Omental fat pad (tissue), 4 donors: ENCODE results near the gene TSHR. TPM values are rescaled to one million over a fixed set of nuclear protein-coding genes. Genes with fewer than 3 reads are reported as not detected.

Experiments used
- ATAC-seq: fragments of 150-250 bp; one replicate; pipeline ENCODE4 v1.9.1; 2016; ENCODE audit warnings: mild to moderate bottlenecking, moderate library complexity; ENCODE audit not compliant: low FRiP score
- DNase-seq: peaks from one replicate; pipeline ENCODE4 v3.0.0-alpha.2; 2019; ENCODE audit warnings: low spot score
- total RNA-seq, 4 donors: library from RNA; depleted of rRNA; stranded (reverse); fragments of >200 nt; gene quantifications; one replicate each; pipeline ENCODE4 v1.1.0, GENCODE V29; 2016
- TF ChIP-seq, protein P1 (sequence below), 3 donors: fragments of 450-650 bp; IDR thresholded peaks; one replicate each; pipeline ENCODE4 v1.5.1; 2016 to 2017; ENCODE audit warnings: antibody characterized with exemption in 3 of 3, mild to moderate bottlenecking in 3 of 3, moderate library complexity in 2 of 3

The TSHR gene
- total RNA-seq, 4 donors from 2014 or later: 0.36 to 0.79 (median 0.74) TPM; not detected in 1

DNA sequence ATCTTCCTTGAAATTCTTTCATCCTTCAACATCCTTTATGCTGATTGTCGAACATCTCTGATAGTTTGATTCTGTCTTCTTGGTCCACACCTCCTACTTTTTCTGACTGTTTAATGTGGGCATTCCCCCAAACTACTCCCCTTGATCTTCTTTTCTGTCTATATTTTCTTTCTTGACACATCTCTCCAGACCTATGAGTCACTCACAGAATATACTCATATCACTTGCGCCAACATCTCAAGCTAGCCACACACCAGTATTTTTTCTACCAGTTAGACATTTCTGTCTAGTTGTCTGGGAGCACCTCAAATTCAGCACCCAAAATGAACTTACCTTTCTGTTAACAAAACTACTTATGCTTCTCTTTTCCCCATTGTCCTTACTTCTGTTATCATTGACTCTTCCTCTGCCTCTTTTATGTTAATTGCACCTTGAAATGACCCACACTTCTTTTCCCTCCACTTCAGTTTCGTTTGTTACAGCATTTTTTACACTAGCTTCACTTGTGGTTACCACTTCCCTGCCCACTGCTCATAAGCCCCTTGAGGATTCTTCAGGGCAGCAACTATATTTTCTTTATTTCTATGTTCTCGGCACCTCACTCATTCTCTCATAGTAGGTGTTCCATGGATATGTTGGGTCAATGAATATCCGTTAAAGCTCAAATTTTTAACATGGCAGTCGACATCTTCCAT, 33.5 kb downstream of the TSHR start:
- DNase-seq: no peak
- TF ChIP-seq, protein P1, sequence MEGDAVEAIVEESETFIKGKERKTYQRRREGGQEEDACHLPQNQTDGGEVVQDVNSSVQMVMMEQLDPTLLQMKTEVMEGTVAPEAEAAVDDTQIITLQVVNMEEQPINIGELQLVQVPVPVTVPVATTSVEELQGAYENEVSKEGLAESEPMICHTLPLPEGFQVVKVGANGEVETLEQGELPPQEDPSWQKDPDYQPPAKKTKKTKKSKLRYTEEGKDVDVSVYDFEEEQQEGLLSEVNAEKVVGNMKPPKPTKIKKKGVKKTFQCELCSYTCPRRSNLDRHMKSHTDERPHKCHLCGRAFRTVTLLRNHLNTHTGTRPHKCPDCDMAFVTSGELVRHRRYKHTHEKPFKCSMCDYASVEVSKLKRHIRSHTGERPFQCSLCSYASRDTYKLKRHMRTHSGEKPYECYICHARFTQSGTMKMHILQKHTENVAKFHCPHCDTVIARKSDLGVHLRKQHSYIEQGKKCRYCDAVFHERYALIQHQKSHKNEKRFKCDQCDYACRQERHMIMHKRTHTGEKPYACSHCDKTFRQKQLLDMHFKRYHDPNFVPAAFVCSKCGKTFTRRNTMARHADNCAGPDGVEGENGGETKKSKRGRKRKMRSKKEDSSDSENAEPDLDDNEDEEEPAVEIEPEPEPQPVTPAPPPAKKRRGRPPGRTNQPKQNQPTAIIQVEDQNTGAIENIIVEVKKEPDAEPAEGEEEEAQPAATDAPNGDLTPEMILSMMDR (IDR thresholded peaks at IDR 0.05): no peak
- no peak for ATAC-seq

DNA sequence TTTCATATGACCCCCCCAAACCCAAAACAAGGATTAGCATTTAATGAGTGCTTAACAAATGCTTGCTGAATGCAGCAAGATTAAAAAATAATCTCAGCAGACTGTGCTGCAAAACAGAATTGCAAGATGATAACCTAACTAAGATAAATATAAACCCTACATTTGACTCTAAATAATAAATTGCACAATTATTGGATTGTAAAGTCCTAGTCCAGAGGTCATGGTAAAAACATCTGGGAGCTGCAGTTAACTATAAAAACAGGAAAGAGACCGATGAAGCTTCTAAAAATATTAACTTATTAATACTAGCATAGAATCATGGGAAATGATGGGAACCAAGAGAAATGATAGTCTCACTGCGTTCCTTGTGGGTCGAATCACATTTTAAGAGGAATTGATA, 37.2 kb downstream of the TSHR start:
- no peak for DNase-seq
- TF ChIP-seq, protein P1 (IDR thresholded peaks at IDR 0.05): no peak
- no peak for ATAC-seq

- DNase-seq: no peak
- TF ChIP-seq, protein P1 (IDR thresholded peaks at IDR 0.05): peak in 2 of 3 donors; percentile 20 to 63
- ATAC-seq: peak; percentile 96
Observed at GRCh38 chr14:80996049-80996901, 40.9 kb downstream of the TSHR start.

- TF ChIP-seq, protein P1 (IDR thresholded peaks at IDR 0.05): no peak
- DNase-seq (no peak), ATAC-seq (no peak)
Observed at GRCh38 chr14:81001447-81001846, 46.0 kb downstream of the TSHR start.

DNA sequence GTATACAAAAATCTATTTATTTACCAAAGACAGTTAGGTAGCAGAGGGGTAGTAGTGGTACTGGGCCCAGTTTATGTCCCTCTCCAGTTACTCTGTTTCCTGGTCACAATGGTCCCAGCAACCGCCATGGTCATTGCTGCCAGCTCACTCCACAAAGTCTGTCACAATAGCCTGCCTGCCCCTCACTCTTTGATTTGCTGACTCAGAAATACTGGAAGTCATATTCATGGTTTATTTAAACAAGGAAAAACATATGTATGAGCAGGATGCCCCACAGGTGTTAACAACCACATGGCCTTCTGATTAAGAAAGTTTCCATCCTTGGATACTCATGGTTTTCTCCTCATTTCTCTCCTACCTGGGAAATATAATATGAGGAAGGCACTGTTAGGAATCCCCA, 49.2 kb downstream of the TSHR start:
- TF ChIP-seq, protein P1 (IDR thresholded peaks at IDR 0.05): no peak
- DNase-seq: no peak
- no peak for ATAC-seq

DNA sequence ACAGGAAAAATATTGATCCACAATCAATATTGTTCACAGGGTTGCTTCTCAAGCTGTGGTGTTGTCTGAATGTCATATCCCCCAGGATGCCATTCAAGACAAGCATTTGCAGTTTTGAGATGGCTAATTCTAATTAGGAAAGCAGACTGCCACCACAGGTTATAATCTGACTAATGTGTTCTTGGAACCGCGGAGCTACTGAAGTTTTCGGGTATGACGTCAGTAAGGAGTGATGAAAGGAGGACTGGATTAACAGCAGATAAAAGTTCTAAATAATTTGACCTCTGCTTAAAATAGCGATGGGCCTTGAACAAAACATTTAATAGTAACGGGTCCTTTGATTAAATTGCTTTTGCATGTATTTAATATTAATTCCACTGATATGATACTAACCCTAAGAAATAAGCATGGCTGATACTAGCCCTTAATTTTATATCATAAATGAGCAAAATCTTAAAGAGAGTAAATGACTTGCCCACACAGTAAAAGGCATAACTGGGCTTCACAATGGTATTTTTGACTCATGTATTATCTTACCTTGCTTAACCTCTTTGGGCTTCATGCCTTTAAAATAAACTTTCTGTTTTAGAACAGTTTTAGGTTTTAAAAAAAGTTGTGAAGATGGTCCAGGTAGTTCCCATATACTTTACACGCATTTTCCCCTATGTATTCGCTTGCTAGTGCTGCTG, 50.3 kb downstream of the TSHR start:
- ATAC-seq (no peak), DNase-seq (no peak)
- TF ChIP-seq, protein P1 (IDR thresholded peaks at IDR 0.05): no peak
